HL-60 (cell line): ENCODE data around the gene PARP3.

Source experiments
- POLR2AphosphoS5 ChIP-seq: IDR thresholded peaks from 2 replicates; pipeline ENCODE4 v1.6.1; 2012; ENCODE audit warnings: low read depth
- SPI1 ChIP-seq: IDR thresholded peaks from 2 replicates; pipeline ENCODE4 v1.6.1; 2012; ENCODE audit warnings: low read depth, mild to moderate bottlenecking, borderline replicate concordance
- TF ChIP-seq, protein P1 (sequence below): IDR thresholded peaks from one replicate; pipeline ENCODE4 v1.5.1; 2011; ENCODE audit warnings: low read length, control low read depth, inconsistent platforms; ENCODE audit not compliant: insufficient read depth

DNA sequence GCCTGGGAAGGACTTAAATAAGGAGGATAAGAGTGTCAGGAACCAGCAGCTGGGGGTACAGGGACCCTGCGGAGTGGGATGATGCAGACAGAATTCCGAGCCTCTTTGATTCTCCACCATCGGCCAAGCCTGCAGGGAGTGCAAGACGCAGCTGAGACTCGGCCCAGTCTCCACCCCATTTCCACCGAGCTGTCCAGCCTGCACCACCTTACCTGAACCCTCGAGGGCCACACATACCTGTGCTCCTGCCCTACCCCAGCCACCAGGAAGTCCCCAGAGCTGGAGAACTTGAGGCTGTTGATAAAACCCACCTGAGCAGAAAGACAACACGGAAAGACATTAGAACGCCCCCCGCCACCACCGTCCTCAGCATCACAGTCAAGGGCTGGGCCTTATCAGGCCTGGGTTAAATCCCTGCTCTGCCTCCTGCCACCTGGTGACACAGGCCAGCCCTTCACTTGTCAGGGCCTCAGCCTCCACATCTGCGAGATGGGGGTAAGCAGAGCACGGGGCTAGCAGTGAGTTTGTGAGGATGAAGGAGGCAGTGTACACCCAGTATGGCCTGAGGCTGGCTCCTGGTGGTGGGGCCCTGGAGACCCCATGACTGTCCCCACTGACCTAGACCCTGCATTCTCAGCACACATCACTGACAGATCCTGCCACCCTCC lies 8.6 kb upstream of the PARP3 start:
- TF ChIP-seq, protein P1, sequence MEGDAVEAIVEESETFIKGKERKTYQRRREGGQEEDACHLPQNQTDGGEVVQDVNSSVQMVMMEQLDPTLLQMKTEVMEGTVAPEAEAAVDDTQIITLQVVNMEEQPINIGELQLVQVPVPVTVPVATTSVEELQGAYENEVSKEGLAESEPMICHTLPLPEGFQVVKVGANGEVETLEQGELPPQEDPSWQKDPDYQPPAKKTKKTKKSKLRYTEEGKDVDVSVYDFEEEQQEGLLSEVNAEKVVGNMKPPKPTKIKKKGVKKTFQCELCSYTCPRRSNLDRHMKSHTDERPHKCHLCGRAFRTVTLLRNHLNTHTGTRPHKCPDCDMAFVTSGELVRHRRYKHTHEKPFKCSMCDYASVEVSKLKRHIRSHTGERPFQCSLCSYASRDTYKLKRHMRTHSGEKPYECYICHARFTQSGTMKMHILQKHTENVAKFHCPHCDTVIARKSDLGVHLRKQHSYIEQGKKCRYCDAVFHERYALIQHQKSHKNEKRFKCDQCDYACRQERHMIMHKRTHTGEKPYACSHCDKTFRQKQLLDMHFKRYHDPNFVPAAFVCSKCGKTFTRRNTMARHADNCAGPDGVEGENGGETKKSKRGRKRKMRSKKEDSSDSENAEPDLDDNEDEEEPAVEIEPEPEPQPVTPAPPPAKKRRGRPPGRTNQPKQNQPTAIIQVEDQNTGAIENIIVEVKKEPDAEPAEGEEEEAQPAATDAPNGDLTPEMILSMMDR = no peak
- TF ChIP-seq POLR2AphosphoS5 (no peak), SPI1 (no peak)
